ENCODE data around the gene VTI1A.
"Not testable (repeated sequence)": the region's sequence is repeated elsewhere in the genome, so short reads cannot be mapped to it uniquely, and the experiment has no call there.

The VTI1A gene
- total RNA-seq = 75.8 to 76.6 reads per million in 2 donors

GRCh38 chr10:112446855-112447619 is at the start of gene VTI1A, which contains the start of gene ZDHHC6:
Gene VTI1A (plus strand): TSS chr10:112447215. CDS start chr10:112447374, 159 bp downstream.
Gene ZDHHC6 (minus strand): TSS chr10:112446914. CDS start chr10:112445436, 1,478 bp downstream.
- peak; percentile 64 to 91 (median 75) for DNase-seq

GRCh38 chr10:112397592-112397991 is 49.4 kb upstream of the VTI1A start:
- DNase-seq = no peak

- no peak for DNase-seq
These were observed 44.1 kb upstream of the VTI1A start for GRCh38 chr10:112402917-112403316.

GRCh38 chr10:112404617-112405016 is 42.4 kb upstream of the VTI1A start:
- no peak for DNase-seq

GRCh38 chr10:112406806-112407205 is 40.2 kb upstream of the VTI1A start:
- not testable (repeated sequence) for DNase-seq

GRCh38 chr10:112407696-112408095 is 39.3 kb upstream of the VTI1A start:
- no peak for DNase-seq

GRCh38 chr10:112409299-112409698 is 37.7 kb upstream of the VTI1A start:
- no peak for DNase-seq

GRCh38 chr10:112409755-112410154 is 37.3 kb upstream of the VTI1A start:
- DNase-seq = no peak

GRCh38 chr10:112412696-112413095 is 34.3 kb upstream of the VTI1A start:
- no peak for DNase-seq

GRCh38 chr10:112421731-112422130 is 25.3 kb upstream of the VTI1A start:
- DNase-seq = no peak

- DNase-seq = no peak
These were observed 22.4 kb upstream of the VTI1A start for GRCh38 chr10:112424651-112425050.

- no peak for DNase-seq
These were observed 20.9 kb upstream of the VTI1A start for GRCh38 chr10:112426111-112426510.

GRCh38 chr10:112429147-112429546 is 17.9 kb upstream of the VTI1A start:
- no peak for DNase-seq

- DNase-seq = no peak
These were observed 17.3 kb upstream of the VTI1A start for GRCh38 chr10:112429654-112430230.

GRCh38 chr10:112433136-112433535 is 13.9 kb upstream of the VTI1A start:
- DNase-seq = no peak

GRCh38 chr10:112434988-112435619 is 11.9 kb upstream of the VTI1A start:
- DNase-seq = peak in 1 of 5 experiments; percentile 37

GRCh38 chr10:112438356-112438755 is 8.7 kb upstream of the VTI1A start:
- DNase-seq = no peak

GRCh38 chr10:112441520-112441919 is 5.5 kb upstream of the VTI1A start:
- no peak for DNase-seq

- DNase-seq = peak in 1 of 5 experiments; percentile 39
These were observed 5.0 kb upstream of the VTI1A start for GRCh38 chr10:112442063-112442462.

- peak in 1 of 5 experiments; percentile 33 for DNase-seq
These were observed 760 bp upstream of the VTI1A start for GRCh38 chr10:112446055-112446854.

- peak in 1 of 5 experiments; percentile 56 for DNase-seq
These were observed 559 bp downstream of the VTI1A start for GRCh38 chr10:112447620-112447928.

- DNase-seq = no peak
These were observed 1.9 kb downstream of the VTI1A start for GRCh38 chr10:112448888-112449287.
